ENCODE data around the gene LCK. TPM values are rescaled to one million over a fixed set of nuclear protein-coding genes. Genes with fewer than 3 reads are reported as not detected.
A peak's percentile ranks its signal among the peaks of the same experiment; 100 is the strongest.

The LCK gene
- total RNA-seq, 1 donor from 2014 or later: 0.54 TPM

DNA sequence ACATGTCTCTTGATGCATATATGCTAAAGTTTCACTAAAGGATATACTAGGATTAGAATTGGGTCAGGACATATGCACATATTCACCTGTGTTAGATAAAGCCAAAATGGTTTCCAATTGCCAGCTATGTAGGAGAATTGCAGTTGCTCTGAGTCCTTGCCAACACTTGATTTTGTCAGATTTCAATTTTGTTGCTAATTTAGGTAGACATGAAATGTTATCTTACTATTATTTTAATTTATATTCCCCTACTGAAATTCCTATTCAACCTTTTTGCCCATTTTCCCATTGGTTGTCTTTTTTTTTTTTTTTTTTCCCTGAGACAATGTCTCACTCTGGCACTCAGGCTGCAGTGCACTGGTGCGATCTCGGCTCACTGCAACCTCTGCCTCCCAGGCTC lies 54.2 kb downstream of the LCK start:
- intact Hi-C loops (cut with DNase I): no loop called here
- no peak for DNase-seq (ENCODE audit: low spot score)

DNA sequence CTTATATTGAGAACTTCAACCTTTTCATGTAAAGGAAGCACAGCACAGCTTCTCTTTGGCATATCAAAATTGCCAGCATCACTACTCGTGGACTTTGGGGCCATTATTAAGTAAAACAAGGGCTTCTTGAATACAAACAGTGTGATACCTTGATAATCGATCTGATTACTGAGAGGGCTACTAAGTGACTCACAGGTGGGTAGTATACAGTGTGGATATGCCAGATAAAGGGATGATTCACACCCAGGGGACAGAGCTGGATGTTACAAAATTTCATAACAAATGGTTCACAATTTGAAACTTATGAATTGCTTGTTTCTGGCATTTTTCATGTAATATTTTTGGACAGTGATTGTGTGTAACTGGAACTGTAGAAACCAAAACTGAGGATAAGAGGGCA lies 56.3 kb downstream of the LCK start:
- DNase-seq (ENCODE audit: low spot score): no peak
- intact Hi-C loops (cut with DNase I): no loop called here

DNA sequence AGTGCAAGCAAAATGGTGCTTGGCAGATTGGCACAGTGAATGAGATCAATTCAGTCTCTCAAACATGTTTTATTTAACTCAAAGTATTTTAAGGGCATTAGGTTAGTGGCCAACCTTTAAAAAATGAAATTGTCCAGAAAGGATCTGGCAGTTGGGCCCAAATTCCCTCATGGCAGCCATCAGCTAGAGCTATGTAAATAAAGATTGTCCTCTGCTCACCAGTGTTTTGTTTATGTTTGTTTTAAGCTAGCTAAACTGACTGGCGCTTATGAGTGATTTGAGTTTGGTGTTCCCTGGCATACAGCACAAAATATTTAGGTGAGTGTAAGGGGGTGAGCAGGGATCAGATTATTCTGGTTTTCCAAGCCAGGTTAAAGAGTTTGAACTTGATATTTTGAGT lies 58.9 kb downstream of the LCK start:
- intact Hi-C loops (cut with DNase I): no loop called here
- no peak for DNase-seq (ENCODE audit: low spot score)

DNA sequence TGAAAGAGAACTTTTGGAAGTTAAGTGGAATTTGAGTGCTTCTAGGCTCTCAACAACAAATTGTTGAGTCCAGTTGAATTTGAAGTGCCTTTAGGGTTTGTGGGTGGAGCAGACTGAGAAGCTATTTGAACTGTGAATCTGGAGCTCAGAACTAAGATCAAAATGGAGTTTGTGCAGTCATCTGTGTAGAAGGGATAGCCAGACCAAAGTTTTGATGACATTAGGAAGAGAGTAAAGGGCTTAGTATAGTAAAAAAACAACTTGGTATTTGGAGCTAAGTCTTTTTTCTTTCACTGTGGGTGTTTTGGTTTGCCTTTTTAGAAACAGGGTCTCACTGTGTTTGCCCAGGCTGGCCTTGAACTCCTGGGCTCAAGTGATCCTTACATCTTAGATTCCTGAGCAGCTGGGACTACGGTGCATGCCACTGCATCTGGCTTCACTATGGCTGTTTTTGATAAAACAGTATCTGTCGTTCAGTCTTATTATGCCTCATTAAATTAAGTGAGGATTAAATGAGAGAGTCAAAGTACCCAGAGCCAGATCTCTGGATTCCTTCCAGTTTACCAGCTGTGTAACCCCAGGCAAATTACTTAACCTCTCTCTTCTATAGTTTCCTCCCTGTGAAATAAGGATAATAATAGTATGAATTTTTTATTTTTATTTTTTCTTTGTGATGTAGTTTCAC lies 60.8 kb downstream of the LCK start:
- DNase-seq (ENCODE audit: low spot score): no peak
- intact Hi-C loops (cut with DNase I): no loop called here

DNA sequence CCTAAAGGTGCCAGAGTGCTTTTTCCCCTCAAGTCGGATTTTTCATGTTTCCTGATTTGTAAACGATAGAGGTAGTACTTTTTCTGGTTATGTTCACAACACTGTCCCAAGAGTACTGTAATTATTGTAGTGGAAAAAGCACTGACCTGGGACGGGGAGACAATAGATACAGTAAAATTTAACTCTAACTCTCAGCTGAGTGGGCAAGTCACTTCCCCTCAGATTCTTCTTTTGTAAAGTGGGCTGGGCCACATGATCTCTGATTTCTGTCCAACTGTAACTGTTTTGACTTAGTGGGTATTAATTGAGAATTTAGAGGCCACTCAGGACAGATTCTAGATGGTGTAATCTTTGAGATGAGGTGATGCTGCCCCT lies 65.8 kb downstream of the LCK start:
- intact Hi-C loops (cut with DNase I): no loop called here
- no peak for DNase-seq (ENCODE audit: low spot score)

DNA sequence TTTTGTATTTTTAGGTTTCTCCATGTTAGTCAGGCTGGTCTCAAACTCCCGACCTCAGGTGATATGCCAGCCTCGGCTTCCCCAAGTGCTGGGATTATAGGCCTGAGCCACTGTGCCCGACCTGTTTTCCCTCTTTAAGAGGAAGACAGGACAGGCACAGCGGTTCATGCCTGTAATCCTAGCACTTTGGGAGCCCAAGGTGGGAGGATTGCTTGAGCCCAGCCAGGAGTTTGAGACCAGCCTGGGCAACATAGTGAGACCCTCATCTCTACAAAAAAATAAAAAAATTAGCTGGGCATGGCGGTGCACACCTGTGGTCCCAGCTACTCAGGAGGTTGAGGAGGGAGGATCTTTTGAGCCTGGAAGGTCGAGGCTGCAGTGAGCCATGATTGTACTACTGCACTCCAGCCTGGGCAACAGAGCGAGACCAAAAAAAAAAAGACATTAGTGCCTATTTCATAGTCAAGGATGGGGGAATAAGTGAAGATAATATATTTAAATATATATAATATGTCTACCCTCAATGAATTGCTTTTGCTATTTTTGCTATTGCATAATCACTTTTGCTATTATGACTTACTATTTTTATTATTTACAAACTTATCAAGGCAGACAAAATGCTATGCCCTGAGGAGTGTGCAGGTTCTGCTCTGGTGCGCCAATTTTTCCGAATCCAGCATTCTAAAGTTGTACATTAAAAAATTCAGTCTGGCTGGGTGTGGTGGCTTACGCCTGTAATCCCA lies 67.2 kb downstream of the LCK start:
- intact Hi-C loops (cut with DNase I): no loop called here
- no peak for DNase-seq (ENCODE audit: low spot score)

DNA sequence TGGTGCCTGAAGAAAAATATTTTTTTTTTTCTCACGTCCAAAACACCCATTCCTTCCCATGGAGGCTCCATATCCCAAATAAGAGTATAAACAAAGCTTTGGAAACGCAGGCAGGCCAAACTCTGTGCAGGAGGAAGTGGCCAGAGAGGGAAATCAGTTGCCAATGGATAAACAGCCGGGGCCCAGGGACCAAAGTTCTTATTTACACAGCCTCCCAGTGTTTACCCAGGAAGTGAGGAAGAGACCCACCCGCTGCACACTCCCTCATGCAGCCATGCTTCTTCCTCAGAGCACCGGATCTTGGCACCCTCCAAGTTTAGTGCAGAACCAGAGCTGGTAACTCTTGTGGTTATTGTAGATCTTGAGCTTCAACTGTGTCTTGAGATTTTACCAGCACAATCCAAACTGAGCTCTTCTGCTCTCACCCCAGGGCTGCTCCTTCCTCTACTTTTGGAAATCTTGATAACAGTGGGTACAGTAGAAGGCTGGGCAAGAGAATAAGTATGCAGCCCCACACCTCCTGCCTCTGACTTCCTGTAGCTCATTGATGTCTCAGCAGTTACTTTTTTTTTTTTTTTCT lies 70.7 kb downstream of the LCK start:
- intact Hi-C loops (cut with DNase I): no loop called here
- no peak for DNase-seq (ENCODE audit: low spot score)

DNA sequence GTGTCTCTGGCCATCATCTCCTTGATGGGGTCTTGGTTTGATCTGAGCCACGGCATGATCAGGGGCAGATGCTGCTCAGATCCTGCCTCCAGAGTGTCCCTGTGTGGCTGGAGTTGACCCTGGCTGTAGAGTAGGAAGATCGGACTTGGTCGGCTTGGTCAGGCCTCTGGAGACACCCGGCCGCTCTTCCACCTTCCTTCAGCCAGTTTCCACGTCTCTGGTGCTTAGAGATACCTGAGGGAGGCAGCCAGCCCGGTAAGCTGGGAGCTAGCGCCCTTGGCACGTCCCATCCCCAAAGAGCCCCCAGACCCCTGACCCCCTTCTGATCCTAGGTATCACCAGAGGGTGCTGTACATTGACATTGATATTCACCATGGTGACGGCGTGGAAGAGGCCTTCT lies 76.1 kb downstream of the LCK start:
- intact Hi-C loops (cut with DNase I): no loop called here
- no peak for DNase-seq (ENCODE audit: low spot score)

DNA sequence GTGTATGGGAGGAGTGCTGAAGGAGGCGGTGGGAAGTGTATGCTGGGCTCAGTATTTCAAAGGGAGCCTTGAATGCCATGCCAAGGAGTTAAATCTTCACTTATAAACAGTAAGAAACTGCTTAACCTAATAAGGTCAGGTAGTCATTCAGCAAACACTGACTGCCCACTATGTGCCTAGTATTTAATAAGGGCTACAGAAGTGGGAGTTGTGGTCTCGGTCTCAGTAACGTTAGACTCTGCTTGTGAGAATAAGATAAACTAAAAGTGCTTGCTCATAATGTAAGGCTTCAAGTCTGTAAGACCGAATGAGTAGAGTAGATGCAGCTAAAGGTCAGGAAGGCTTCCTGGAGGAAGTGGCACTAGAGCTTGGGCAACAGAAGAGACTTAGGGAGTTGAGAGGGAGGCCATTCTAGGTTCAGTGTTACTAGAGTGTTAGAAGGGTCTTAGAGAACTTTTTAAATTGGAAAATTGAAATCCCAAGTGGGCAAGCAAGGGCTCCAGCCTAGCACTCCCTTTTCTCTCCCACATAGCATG lies 78.9 kb downstream of the LCK start:
- intact Hi-C loops (cut with DNase I): no loop called here
- no peak for DNase-seq (ENCODE audit: low spot score)

DNA sequence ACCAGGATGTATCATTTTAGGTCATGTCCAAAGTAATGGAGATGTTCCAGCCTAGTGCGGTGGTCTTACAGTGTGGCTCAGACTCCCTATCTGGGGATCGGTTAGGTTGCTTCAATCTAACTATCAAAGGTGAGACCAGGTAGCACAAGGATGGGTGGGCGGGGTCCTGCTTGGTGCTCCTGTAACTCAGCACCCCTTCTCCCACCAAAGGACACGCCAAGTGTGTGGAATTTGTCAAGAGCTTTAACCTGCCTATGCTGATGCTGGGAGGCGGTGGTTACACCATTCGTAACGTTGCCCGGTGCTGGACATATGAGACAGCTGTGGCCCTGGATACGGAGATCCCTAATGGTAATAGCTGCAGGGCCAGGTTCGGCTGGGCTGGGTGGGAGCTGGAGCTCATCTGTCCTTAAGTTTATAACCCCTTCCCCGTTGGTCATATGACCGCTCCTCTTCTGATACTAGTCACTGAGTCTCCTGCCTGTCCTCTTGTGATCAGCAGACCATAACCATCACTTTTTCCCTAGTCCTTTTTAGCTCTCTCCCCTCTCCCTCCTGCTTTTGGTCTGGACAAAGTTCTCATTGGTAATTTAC lies 79.6 kb downstream of the LCK start:
- intact Hi-C loops (cut with DNase I): no loop called here

DNA sequence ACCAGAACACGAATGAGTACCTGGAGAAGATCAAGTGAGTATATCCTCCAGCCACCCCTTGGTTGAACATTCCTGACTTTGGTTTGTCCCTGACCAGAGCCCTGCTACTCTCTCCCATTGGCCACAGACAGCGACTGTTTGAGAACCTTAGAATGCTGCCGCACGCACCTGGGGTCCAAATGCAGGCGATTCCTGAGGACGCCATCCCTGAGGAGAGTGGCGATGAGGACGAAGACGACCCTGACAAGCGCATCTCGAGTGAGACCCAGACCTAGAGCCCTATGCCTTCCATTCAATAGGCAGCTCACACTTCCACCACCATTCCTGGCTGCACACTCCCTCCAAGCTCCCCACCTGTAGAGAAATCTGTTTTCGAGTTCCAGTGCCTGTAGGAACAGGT lies 80.5 kb downstream of the LCK start:
- DNase-seq (ENCODE audit: low spot score): no peak
- intact Hi-C loops (cut with DNase I): no loop called here

More for the DNA sequence above, 79.6 kb downstream of the LCK start:
- DNase-seq (ENCODE audit: low spot score): no peak

DNA sequence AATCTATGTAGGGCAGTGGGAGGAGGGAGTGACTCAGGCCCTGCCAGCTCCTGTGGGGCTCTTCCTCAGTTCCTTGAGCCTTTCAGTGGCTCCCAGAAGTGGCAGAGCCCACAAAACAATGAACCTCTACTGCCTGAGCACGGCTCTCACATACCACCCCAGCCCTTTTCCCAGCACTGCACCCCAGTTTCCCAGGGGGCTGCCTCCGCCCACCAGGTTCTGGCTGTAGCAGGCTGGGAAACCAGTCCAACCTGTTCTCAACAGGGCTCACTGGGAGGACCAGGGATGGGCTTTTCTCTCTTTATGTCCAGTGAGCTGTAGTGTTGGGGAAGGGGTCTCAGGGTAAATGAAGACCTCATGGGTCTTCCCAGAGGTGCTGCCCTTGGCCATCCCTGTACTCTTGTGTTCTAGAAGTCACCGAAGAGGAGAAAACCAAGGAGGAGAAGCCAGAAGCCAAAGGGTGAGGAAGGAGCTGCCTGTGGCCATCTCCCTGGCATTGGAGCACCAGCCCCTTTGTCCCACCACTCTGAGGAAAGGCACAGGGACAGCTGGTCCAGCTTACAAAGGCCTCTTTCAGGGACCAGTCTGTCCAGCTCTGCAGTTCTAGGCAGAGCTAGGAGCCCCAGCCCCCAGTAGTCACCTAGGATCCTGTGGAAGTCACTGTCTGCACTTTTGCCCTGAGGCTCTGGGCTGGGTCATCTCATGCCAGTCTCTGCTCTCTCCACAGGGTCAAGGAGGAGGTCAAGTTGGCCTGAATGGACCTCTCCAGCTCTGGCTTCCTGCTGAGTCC lies 81.4 kb downstream of the LCK start:
- intact Hi-C loops (cut with DNase I): no loop called here
- no peak for DNase-seq (ENCODE audit: low spot score)

DNA sequence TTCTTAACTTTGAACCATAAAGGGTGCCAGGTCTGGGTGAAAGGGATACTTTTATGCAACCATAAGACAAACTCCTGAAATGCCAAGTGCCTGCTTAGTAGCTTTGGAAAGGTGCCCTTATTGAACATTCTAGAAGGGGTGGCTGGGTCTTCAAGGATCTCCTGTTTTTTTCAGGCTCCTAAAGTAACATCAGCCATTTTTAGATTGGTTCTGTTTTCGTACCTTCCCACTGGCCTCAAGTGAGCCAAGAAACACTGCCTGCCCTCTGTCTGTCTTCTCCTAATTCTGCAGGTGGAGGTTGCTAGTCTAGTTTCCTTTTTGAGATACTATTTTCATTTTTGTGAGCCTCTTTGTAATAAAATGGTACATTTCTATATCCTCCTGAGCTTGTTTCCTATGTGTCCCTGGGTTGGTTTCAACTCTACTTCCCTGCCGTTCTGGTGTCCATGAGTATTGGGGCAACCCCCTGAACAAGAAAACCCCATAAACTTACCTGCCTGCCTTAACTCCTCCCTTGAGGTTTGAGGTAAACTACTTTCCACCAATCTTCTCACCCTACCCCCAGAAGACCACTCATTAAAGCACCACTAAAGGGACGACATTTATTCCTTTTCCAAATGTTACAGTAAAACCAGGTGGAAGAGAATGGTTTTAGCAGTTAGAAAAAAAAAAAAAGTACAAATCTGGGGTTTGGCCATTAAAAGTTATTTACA lies 82.3 kb downstream of the LCK start:
- DNase-seq (ENCODE audit: low spot score): no peak
- intact Hi-C loops (cut with DNase I): no loop called here

DNA sequence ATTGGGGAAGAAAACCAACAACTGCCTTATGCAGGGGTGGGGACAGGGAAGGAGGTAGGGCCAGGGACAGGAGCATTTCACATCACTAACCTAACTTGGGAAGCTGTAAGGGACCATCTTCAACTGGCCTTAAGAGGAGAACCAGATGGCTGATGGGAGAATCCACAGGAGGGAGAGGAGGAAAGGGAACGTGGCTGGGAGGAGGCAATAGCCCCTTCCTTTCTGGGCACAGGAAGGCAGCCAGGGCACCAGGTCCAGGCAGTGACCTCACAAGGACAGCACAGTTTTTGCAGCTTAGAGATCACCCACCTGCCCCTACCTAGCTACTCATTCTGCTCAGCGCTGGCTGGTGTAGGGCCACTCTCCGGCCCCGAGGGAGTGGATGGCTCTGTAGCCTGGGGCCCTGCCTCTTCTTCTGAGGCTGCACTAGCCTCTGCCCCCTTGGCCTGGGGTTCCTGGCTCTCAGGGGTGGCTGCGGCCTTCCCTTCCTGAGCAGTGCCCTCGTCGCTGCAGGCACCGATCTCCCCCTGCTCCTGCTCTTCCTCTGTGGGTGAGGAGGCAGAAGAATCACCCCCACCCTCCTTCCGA lies 83.3 kb downstream of the LCK start:
- DNase-seq (ENCODE audit: low spot score): no peak
- intact Hi-C loops (cut with DNase I): no loop called here

DNA sequence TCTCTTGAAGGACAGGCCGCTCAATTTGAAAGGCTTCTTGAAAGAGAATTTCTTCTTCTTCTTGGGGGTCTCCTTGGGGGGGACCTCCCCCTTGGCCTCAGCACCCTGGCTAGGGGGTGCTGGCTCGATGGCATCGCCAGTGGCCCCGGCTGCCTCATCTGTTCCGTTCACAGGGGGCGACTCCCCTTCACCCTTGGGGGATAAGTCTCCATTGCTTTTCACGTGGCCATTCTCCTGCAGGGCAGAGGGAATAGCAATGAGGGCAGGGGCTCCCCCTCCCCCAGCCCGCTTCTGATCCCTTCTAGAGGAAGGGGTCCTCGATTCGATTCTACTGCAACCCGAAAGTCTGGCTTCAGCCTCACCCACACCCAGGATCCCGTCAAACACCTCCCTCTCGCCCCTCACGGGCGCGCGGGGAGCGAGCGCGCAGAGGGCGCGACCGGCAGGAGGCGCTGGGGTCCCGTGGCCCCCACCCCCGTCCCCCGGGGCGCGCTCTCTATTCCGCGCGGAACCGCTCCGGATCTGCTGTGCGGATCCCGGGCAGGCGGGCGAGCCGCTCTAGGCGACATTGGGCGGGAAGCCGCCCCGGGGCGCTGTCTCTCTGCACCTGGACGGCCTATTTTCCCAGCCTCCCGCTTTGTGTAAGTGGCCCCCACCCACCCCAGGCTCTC lies 83.9 kb downstream of the LCK start:
- DNase-seq (ENCODE audit: low spot score): peak; percentile 81
- intact Hi-C loops (cut with DNase I): loop anchor here (1.0 kb wide), 1 partner anchor 27 kb away; the partner anchor contains the start of genes FAM229A and TSSK3

DNA sequence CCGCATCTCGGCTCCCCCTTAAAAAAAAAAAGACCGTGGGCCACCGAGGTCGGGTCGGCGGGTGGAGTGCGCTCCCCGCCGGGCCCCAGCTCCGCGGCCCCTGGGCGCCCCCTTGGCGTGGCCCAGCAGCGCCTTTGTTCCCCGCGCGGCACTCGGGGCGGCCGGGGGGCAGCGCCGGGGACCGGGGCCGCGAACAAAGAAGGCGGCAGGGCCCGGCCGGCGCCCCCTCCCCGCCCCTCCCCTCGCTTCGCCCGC lies 84.4 kb downstream of the LCK start:
- intact Hi-C loops (cut with DNase I): loop anchor here (1.0 kb wide), 1 partner anchor 27 kb away; the partner anchor contains the start of genes FAM229A and TSSK3
- DNase-seq (ENCODE audit: low spot score): no peak
